Stimulated activated naive B cell treated with anti-CD40 and anti-IgM and Interleukin-4, amounts not matched to agents 10 μg/mL and 1 μg/mL and 100 μg/mL, for 72 hours (primary cell): Measurements from ENCODE around the gene MKS1.

ENCODE experiments used
- ATAC-seq, 2 donors: fragments of 150-1000 bp; cut with Tn5 transposase; replicated peaks; 2 replicates each; pipeline ENCODE4 v1.10.0; 2021; ENCODE audit warnings: moderate library complexity in 1 of 2
- DNase-seq: peaks from one replicate; pipeline ENCODE4 v3.0.0; 2021
- H3K27ac Mint-ChIP-seq: one replicate; pipeline ENCODE4 v1.8.0; 2022; ENCODE audit warnings: mild to moderate bottlenecking, mixed read lengths
- H3K27me3 Mint-ChIP-seq, 2 donors: one replicate each; pipeline ENCODE4 v1.8.0; 2022; ENCODE audit warnings: mixed read lengths in 2 of 2
- H3K36me3 Mint-ChIP-seq, 2 donors: one replicate each; pipeline ENCODE4 v1.8.0; 2022; ENCODE audit warnings: mixed read lengths in 2 of 2, mild to moderate bottlenecking in 1 of 2
- H3K4me1 Mint-ChIP-seq, 2 donors: one replicate each; pipeline ENCODE4 v1.8.0; 2022; ENCODE audit warnings: mixed read lengths in 2 of 2, mild to moderate bottlenecking in 1 of 2
- H3K4me3 Mint-ChIP-seq, 2 donors: one replicate each; pipeline ENCODE4 v1.8.0; 2022; ENCODE audit warnings: mild to moderate bottlenecking in 2 of 2, mixed read lengths in 2 of 2, moderate library complexity in 1 of 2
- H3K9me3 Mint-ChIP-seq, 2 donors: one replicate each; pipeline ENCODE4 v1.8.0; 2022; ENCODE audit warnings: mixed read lengths in 2 of 2, mild to moderate bottlenecking in 1 of 2

MKS1 gene

DNA sequence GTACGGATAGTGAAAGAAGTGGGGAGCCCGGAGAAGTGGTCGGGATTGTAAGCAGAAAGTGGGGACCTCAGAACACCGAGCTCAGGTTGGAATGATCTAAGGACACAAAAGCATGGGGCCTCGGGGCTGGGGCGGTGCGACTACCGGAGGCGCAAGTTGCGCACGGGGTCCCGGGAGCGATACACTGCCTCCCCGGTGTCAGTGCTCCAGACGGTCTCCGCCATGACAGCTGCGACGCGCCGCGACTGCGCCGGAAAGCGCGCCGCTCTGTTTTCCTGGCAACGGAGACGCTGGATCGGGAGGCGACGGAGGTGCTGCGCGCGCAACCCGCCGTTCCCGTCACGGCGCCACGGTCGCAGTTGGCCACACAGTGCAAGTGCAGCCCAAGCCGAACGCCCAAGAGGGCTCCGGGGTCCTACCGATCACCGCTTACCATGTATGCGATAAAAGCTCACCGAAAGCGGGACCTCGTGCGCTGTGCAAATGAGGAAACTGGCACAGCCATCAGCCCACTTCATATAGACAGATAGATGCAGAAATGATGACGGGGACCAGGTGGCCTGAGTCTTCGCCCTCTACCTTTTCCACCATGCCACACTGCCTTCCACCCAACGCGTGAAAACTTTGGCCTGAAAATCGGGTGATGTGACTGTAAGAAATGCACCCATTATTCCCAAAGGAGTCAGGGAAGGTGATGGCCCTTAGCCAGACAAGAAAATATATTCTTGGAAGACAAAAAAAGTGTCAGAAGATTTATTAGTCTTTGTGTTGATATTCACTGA is at the start of gene MKS1:
MKS1 (minus strand) TSS at position 249 of the 782 bp plus-strand sequence; CDS start at position 224, 25 bp downstream.
- DNase-seq (peak; percentile 94), ATAC-seq (peak; percentile 98)
- Mint-ChIP-seq H3K4me3 (peak within 1 kb of the TSS; percentile 88 to 92), H3K4me1 (peaks cover 16 to 24% of the 10 kb centered on the region in 2 donors), H3K9me3 (no peaks in the 10 kb centered on the region), H3K36me3 (peaks cover 1 to 2% of the 10 kb centered on the region in 2 donors), H3K27me3 (peaks cover 0 to 3% of the 10 kb centered on the region in 2 donors), H3K27ac (peak within 1 kb of the TSS; percentile 88)

- Mint-ChIP-seq H3K27me3 (peaks cover 24 to 35% of the 10 kb centered on the region in 2 donors), H3K27ac (no peak overlapping the region), H3K4me3 (no peak overlapping the region), H3K9me3 (no peaks in the 10 kb centered on the region), H3K4me1 (peaks cover 1 to 3% of the 10 kb centered on the region in 2 donors), H3K36me3 (no peaks in the 10 kb centered on the region)
- ATAC-seq (no peak), DNase-seq (no peak)
Observed at GRCh38 chr17:58268326-58268725, 49.3 kb upstream of the MKS1 start.

- ATAC-seq = no peak
- no peaks in the 10 kb centered on the region for H3K4me1 Mint-ChIP-seq
- H3K9me3 Mint-ChIP-seq = no peaks in the 10 kb centered on the region
- H3K27ac Mint-ChIP-seq = no peak overlapping the region
- DNase-seq = no peak
- peaks cover 24 to 40% of the 10 kb centered on the region in 2 donors for H3K27me3 Mint-ChIP-seq
- no peaks in the 10 kb centered on the region for H3K36me3 Mint-ChIP-seq
- H3K4me3 Mint-ChIP-seq = no peak overlapping the region
Observed at GRCh38 chr17:58267347-58268324, 48.6 kb upstream of the MKS1 start.

DNA sequence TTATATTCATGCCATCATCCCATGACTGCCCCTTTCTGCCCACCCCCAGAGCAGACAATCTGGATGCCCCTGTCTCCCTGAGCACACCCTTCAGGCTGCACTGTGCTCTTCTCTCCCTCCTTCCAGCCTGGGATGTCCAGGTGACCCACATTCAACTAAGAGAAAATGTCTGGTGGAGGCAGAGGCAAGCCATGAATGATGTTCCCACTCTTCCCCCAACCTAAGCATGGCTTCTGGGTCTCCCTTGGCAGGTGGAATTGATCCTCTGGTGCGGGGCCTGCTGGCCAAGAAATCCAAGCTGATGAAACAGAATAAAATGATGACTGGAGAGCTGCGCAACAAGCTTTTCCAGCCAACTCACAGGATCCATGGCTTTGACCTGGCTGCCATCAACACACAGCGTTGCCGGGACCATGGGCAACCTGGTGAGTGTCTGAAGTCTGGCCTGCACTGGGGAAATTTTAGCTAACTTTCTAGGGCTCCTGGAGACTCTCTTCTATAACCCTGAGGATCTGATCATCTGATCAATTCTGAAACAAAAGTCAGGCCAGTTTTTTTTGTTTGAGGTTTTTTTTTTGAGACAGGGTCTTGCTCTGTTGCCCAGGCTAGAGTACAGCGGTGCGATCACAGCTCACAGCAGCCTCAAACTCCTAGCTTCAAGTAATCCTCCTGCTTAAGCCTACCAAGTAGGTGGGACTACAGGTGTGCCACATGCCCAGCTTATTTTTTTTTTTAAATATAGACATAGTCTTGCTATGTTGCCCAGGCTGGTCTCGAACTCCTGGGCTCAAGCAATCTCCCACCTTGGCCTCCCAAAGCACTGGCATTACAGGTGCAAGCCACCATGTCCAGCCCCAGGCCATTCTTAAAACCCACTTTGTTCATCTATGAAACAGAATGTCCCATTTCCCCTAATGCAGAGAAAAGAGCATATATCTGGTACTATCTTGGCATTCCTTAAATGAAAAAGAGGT is 47.1 kb upstream of the MKS1 start:
- H3K27ac Mint-ChIP-seq = no peak overlapping the region
- peaks cover 37 to 49% of the 10 kb centered on the region in 2 donors for H3K27me3 Mint-ChIP-seq
- H3K4me3 Mint-ChIP-seq = no peak overlapping the region
- no peak for DNase-seq
- no peaks in the 10 kb centered on the region for H3K4me1 Mint-ChIP-seq
- H3K36me3 Mint-ChIP-seq = no peaks in the 10 kb centered on the region
- no peak for ATAC-seq
- no peaks in the 10 kb centered on the region for H3K9me3 Mint-ChIP-seq

DNA sequence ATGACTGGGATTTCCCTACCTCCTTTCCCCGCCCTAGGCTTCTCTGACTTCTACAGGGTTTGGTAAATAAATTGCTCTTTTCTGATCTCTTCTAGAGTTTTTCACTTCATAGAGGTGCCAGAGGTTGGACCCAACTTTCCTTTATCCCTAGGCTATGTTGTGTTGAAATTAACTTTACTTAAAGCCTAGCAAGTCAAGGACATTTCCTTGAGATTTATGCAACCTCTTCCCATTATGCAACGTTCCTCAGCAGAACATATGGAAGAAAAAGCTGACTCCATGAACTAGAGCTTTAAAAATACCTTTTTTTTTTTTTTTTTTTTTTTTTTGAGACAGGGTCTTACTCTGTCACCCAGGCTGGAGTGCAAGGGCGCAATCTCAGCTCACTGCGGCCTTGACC is 46.2 kb upstream of the MKS1 start:
- H3K4me1 Mint-ChIP-seq = no peaks in the 10 kb centered on the region
- no peaks in the 10 kb centered on the region for H3K36me3 Mint-ChIP-seq
- ATAC-seq = no peak
- no peak overlapping the region for H3K4me3 Mint-ChIP-seq
- H3K9me3 Mint-ChIP-seq = no peaks in the 10 kb centered on the region
- H3K27ac Mint-ChIP-seq = no peak overlapping the region
- peaks cover 46 to 52% of the 10 kb centered on the region in 2 donors for H3K27me3 Mint-ChIP-seq
- no peak for DNase-seq

GRCh38 chr17:58264407-58265103 is 45.5 kb upstream of the MKS1 start:
- peaks cover 52 to 53% of the 10 kb centered on the region in 2 donors for H3K27me3 Mint-ChIP-seq
- H3K4me3 Mint-ChIP-seq = no peak overlapping the region
- H3K27ac Mint-ChIP-seq = no peak overlapping the region
- H3K4me1 Mint-ChIP-seq = no peaks in the 10 kb centered on the region
- DNase-seq (no peak), ATAC-seq (no peak)
- H3K9me3 Mint-ChIP-seq = no peaks in the 10 kb centered on the region
- no peaks in the 10 kb centered on the region for H3K36me3 Mint-ChIP-seq

DNA sequence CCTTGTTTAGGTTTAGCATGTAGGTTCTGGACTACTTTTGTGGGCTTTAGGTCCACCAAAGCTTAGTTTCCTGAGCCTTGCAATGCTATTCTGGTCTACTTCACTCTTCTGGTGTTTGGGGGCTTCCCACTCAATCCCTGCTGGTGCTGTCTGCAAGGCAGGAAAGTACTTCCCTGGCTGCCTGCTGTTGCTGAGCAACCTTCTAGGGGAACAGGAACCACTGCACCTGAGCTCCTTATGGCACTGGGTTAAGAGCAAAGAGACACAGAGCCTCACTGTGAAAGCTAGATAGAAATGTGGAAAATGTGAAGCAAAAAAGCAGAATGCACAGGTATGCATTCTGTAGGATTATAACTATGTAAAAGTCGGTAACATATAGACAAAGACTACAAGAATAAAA is 44.7 kb upstream of the MKS1 start:
- no peaks in the 10 kb centered on the region for H3K4me1 Mint-ChIP-seq
- no peak for DNase-seq
- no peaks in the 10 kb centered on the region for H3K36me3 Mint-ChIP-seq
- no peak overlapping the region for H3K4me3 Mint-ChIP-seq
- no peak overlapping the region for H3K27ac Mint-ChIP-seq
- peaks cover 52 to 59% of the 10 kb centered on the region in 2 donors for H3K27me3 Mint-ChIP-seq
- ATAC-seq = no peak
- no peaks in the 10 kb centered on the region for H3K9me3 Mint-ChIP-seq

DNA sequence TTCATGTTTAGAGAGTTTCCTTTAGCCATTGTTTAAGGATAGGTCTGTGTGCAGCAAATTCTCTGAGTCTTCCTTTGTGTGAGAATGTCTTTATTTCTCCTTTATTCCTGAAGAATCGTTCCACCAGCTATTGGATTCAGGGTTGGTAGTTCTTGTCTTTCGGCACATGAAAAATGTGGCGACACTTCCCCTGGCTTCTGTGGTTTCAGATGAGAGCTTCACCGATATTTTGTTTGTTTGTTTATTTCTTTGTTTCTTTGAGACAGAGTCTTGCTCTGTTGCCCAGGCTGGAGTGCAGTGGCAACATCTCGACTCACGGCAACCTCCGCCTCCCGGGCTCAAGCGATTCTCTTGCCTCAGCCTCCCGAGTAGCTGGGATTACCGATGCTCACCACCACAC is 43.1 kb upstream of the MKS1 start:
- no peaks in the 10 kb centered on the region for H3K36me3 Mint-ChIP-seq
- H3K27ac Mint-ChIP-seq = no peak overlapping the region
- no peaks in the 10 kb centered on the region for H3K9me3 Mint-ChIP-seq
- no peak for DNase-seq
- H3K4me3 Mint-ChIP-seq = no peak overlapping the region
- no peaks in the 10 kb centered on the region for H3K4me1 Mint-ChIP-seq
- peaks cover 52 to 70% of the 10 kb centered on the region in 2 donors for H3K27me3 Mint-ChIP-seq
- ATAC-seq = no peak

GRCh38 chr17:58254803-58255202 is 35.7 kb upstream of the MKS1 start:
- no peak for ATAC-seq
- peaks cover 9 to 41% of the 10 kb centered on the region in 2 donors for H3K27me3 Mint-ChIP-seq
- no peak overlapping the region for H3K4me3 Mint-ChIP-seq
- no peaks in the 10 kb centered on the region for H3K9me3 Mint-ChIP-seq
- peaks cover 0 to 5% of the 10 kb centered on the region in 2 donors for H3K4me1 Mint-ChIP-seq
- no peak for DNase-seq
- H3K27ac Mint-ChIP-seq = no peak overlapping the region
- H3K36me3 Mint-ChIP-seq = no peaks in the 10 kb centered on the region

DNA sequence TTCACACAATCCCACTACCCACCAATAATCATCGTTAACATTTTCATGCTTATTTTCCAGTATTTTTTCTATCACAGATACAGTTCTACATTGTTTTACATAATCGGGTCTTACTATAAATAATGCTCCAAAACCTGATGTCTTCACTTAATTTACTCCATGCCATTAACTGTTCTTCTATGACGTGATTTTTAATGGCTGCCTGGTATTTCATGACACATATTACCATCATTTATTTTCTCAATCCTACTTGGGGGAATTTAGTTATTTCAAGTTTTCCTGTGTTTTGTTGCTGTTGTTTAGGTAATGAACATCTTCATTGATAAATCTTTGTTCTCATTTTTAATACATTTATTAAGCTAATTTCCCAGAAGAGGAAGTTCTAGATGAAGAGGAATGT is 34.0 kb upstream of the MKS1 start:
- H3K9me3 Mint-ChIP-seq = no peaks in the 10 kb centered on the region
- H3K4me3 Mint-ChIP-seq = no peak overlapping the region
- H3K27ac Mint-ChIP-seq = no peak overlapping the region
- ATAC-seq (no peak), DNase-seq (no peak)
- H3K4me1 Mint-ChIP-seq = peaks cover 5 to 19% of the 10 kb centered on the region in 2 donors
- H3K27me3 Mint-ChIP-seq = peaks cover 13 to 31% of the 10 kb centered on the region in 2 donors
- H3K36me3 Mint-ChIP-seq = no peaks in the 10 kb centered on the region

- H3K36me3 Mint-ChIP-seq = no peaks in the 10 kb centered on the region
- ATAC-seq (no peak), DNase-seq (no peak)
- no peak overlapping the region for H3K27ac Mint-ChIP-seq
- H3K4me1 Mint-ChIP-seq = peaks cover 5 to 27% of the 10 kb centered on the region in 2 donors
- no peak overlapping the region for H3K4me3 Mint-ChIP-seq
- H3K27me3 Mint-ChIP-seq = peaks cover 13 to 27% of the 10 kb centered on the region in 2 donors
- no peaks in the 10 kb centered on the region for H3K9me3 Mint-ChIP-seq
Observed at GRCh38 chr17:58252141-58252540, 33.1 kb upstream of the MKS1 start.

DNA sequence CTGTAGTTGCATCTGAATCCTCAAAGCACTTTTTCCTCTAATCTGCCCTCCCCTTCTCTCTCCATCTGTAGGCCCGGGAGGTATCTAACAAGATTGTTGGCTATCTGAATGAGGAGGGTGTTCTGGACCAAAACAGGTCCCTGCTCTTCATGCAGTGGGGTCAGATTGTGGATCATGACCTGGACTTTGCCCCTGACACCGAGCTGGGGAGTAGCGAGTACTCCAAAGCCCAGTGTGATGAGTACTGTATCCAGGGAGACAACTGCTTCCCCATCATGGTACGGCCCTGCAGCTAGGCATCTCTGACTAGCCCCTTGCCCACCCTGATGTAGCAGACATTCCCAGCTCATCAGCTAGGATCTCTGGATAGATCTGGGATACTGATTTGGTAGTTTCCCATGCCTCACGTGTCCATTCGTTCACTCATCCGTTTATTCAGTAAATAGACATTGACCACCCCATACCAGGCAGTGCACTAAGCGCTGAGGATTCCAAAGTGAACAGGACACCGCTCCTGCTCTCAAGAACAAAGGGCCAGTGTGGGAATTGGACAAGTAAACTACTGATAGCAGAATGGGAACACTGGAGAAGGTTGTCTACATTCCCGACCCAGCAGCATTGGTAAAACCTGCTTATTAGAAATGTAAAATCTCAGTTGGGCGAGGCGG is 31.4 kb upstream of the MKS1 start:
- peaks cover 5 to 27% of the 10 kb centered on the region in 2 donors for H3K4me1 Mint-ChIP-seq

More for the DNA sequence above, 31.4 kb upstream of the MKS1 start:
- no peak overlapping the region for H3K4me3 Mint-ChIP-seq
- DNase-seq = no peak
- no peak overlapping the region for H3K27ac Mint-ChIP-seq
- no peaks in the 10 kb centered on the region for H3K36me3 Mint-ChIP-seq
- no peak for ATAC-seq
- peaks cover 21 to 32% of the 10 kb centered on the region in 2 donors for H3K27me3 Mint-ChIP-seq
- H3K9me3 Mint-ChIP-seq = no peaks in the 10 kb centered on the region
